SK-N-SH (cell line): ENCODE results near the gene OPN1LW. TPM values are rescaled to one million over a fixed set of nuclear protein-coding genes. Genes with fewer than 3 reads are reported as not detected.

Experiments
- CTCF ChIA-PET: fragments of 300-600, 350-600 bp; formaldehyde crosslinking; extraction: SDS; loops from one replicate; lab custom pipeline; 2021; lab: Yijun Ruan, JAX
- POLR2A ChIA-PET: fragments of 350-600 bp; sonication (Branson Sonifier 250); formaldehyde crosslinking; extraction: SDS; loops from one replicate; lab custom pipeline; 2020; ENCODE audit warnings: antibody characterized with exemption, inconsistent platforms; lab: Yijun Ruan, JAX
- DNase-seq: peaks from one replicate; pipeline ENCODE4 v3.0.0; 2012
- H2AFZ ChIP-seq: fragments of 200-600 bp; sonication (generic); 2 replicates; pipeline ENCODE4 v1.8.1; 2016; ENCODE audit warnings: antibody characterized with exemption, mild to moderate bottlenecking, low read depth
- H3F3A ChIP-seq: fragments of 200-600 bp; sonication (generic); replicated peaks from 2 replicates; pipeline ENCODE3; 2016; ENCODE audit warnings: antibody characterized with exemption, mild to moderate bottlenecking; ENCODE audit not compliant: insufficient read depth
- H3K27ac ChIP-seq, 2 experiments: fragments of 200-500 bp in 1 of 2; fragments of 200-600 bp in 1 of 2; sonication (Bioruptor generic) in 1 of 2; sonication (generic), shearing (Covaris generic) in 1 of 2; 2 replicates each; pipeline versions ENCODE4 v1.5.1 to v1.6.1; 2014 to 2016; ENCODE audit warnings: low read depth in 2 of 2, inconsistent platforms in 1 of 2, low read length in 1 of 2, mild to moderate bottlenecking in 1 of 2, mixed read lengths in 1 of 2
- H3K27me3 ChIP-seq: fragments of 200-600 bp; sonication (generic), shearing (Covaris generic); 2 replicates; pipeline ENCODE4 v1.6.1; 2016; ENCODE audit warnings: mixed run types; ENCODE audit not compliant: insufficient read depth
- H3K36me3 ChIP-seq, 2 experiments: fragments of 200-500 bp in 1 of 2; fragments of 200-600 bp in 1 of 2; sonication (Bioruptor generic) in 1 of 2; sonication (generic) in 1 of 2; replicated peaks in 1 of 2; 2 replicates each; pipeline versions ENCODE3 to v1.5.1; 2014 to 2016; ENCODE audit warnings: low read length in 1 of 2, mild to moderate bottlenecking in 1 of 2; ENCODE audit not compliant: insufficient read depth in 2 of 2, control insufficient read depth in 1 of 2
- H3K4me1 ChIP-seq, 2 experiments: fragments of 200-500 bp in 1 of 2; fragments of 200-600 bp in 1 of 2; sonication (Bioruptor generic) in 1 of 2; sonication (generic), shearing (Covaris generic) in 1 of 2; 2 replicates each; pipeline versions ENCODE4 v1.5.1 to v1.6.1; 2014 to 2016; ENCODE audit warnings: low read depth in 1 of 2, low read length in 1 of 2, mixed run types in 1 of 2; ENCODE audit not compliant: insufficient read depth in 2 of 2, control insufficient read depth in 1 of 2
- H3K4me2 ChIP-seq: fragments of 200-600 bp; sonication (generic), shearing (Covaris generic); 2 replicates; pipeline ENCODE4 v1.6.1; 2017; ENCODE audit warnings: mixed run types
- H3K4me3 ChIP-seq, 2 experiments: fragments of 200-500 bp in 1 of 2; fragments of 200-600 bp in 1 of 2; sonication (Bioruptor generic) in 1 of 2; sonication (generic), shearing (Covaris generic) in 1 of 2; 2 replicates each; pipeline versions ENCODE4 v1.5.1 to v1.8.1; 2014 to 2016; ENCODE audit warnings: low read depth in 2 of 2, inconsistent platforms in 1 of 2, low read length in 1 of 2, mild to moderate bottlenecking in 1 of 2, mixed read lengths in 1 of 2, moderate library complexity in 1 of 2
- H3K79me2 ChIP-seq: fragments of 200-600 bp; sonication (generic); 2 replicates; pipeline ENCODE4 v1.8.1; 2017; ENCODE audit warnings: mild to moderate bottlenecking; ENCODE audit not compliant: insufficient read depth
- H3K9ac ChIP-seq: fragments of 200-600 bp; sonication (generic); 2 replicates; pipeline ENCODE4 v1.6.1; 2017; ENCODE audit warnings: mixed run types
- H3K9me2 ChIP-seq: fragments of 200-600 bp; sonication (generic); 2 replicates; pipeline ENCODE4 v1.6.1; 2017; ENCODE audit warnings: mixed run types
- H3K9me3 ChIP-seq: fragments of 200-600 bp; sonication (generic); 2 replicates; pipeline ENCODE4 v1.6.1; 2017; ENCODE audit warnings: mixed run types, mild to moderate bottlenecking, moderate library complexity
- H4K20me1 ChIP-seq: fragments of 200-600 bp; sonication (generic); 2 replicates; pipeline ENCODE4 v1.6.1; 2017; ENCODE audit warnings: mild to moderate bottlenecking, mixed run types; ENCODE audit not compliant: insufficient read depth
- CTCF ChIP-seq: fragments of 200-600 bp; sonication (generic); IDR thresholded peaks from 2 replicates; pipeline ENCODE4 v1.6.1; 2017; ENCODE audit warnings: antibody characterized with exemption, mild to moderate bottlenecking, moderate library complexity
- ELF1 ChIP-seq: IDR thresholded peaks from 2 replicates; pipeline ENCODE4 v1.4.0; 2012
- EZH2phosphoT487 ChIP-seq: fragments of 200-600 bp; sonication (generic); IDR thresholded peaks from 2 replicates; pipeline ENCODE4 v1.6.1; 2017; ENCODE audit warnings: low read depth, mixed run types, mild to moderate bottlenecking, antibody characterized with exemption, moderate library complexity, borderline replicate concordance
- FOXJ3 ChIP-seq: sonication (generic); formaldehyde crosslinking; IDR thresholded peaks from 2 replicates; pipeline ENCODE4 v1.5.1; 2020; ENCODE audit warnings: mild to moderate bottlenecking, missing genetic modification reagents
- MAX ChIP-seq: IDR thresholded peaks from 2 replicates; pipeline ENCODE4 v1.4.0; 2012; ENCODE audit warnings: low read depth
- MXI1 ChIP-seq: IDR thresholded peaks from 2 replicates; pipeline ENCODE4 v1.6.1; 2012; ENCODE audit warnings: mild to moderate bottlenecking, low read depth, low read length, improper control_type of control experiment
- NRF1 ChIP-seq: IDR thresholded peaks from 2 replicates; pipeline ENCODE4 v1.6.1; 2012; ENCODE audit warnings: low read depth, mild to moderate bottlenecking, low read length
- POLR2AphosphoS5 ChIP-seq: IDR thresholded peaks from 2 replicates; pipeline ENCODE4 v1.6.1; 2012; ENCODE audit warnings: low read depth, low read length
- RCOR1 ChIP-seq: fragments of 150-350 bp; IDR thresholded peaks from 2 replicates; pipeline ENCODE4 v1.6.1; 2017; ENCODE audit warnings: antibody characterized with exemption, low read length
- SIN3A ChIP-seq: IDR thresholded peaks from 2 replicates; pipeline ENCODE4 v1.6.1; 2012; ENCODE audit warnings: low read depth, mild to moderate bottlenecking, low read length, moderate library complexity, borderline replicate concordance
- TAF1 ChIP-seq: IDR thresholded peaks from 2 replicates; pipeline ENCODE4 v1.6.1; 2012; ENCODE audit warnings: low read depth, mild to moderate bottlenecking, low read length, moderate library complexity, borderline replicate concordance
- TCF12 ChIP-seq: IDR thresholded peaks from 2 replicates; pipeline ENCODE4 v1.4.0; 2012
- TEAD4 ChIP-seq: IDR thresholded peaks from 2 replicates; pipeline ENCODE4 v1.4.0; 2012; ENCODE audit warnings: mild to moderate bottlenecking, borderline replicate concordance; ENCODE audit not compliant: insufficient read depth
- YY1 ChIP-seq: IDR thresholded peaks from 2 replicates; pipeline ENCODE4 v1.4.0; 2012; ENCODE audit warnings: low read depth, mild to moderate bottlenecking
- WGBS: methylation state at CpG from one replicate; pipeline ENCODE4 v1.1.6; 2017; ENCODE audit warnings: low lambda C conversion rate; 5-methylcytosine and 5-hydroxymethylcytosine counted together
- polyA plus RNA-seq, 3 experiments: library from polyadenylated mRNA; depleted of rRNA; stranded (reverse); fragments of >200 nt; gene quantifications; 2 replicates each; pipeline ENCODE4 v1.2.3, GENCODE V29; 2012
- TF ChIP-seq, protein P1 (sequence below): IDR thresholded peaks from 2 replicates; pipeline ENCODE4; 2012
- TF ChIP-seq, protein P2 (sequence below): IDR thresholded peaks from 2 replicates; pipeline ENCODE4 v1.4.0; 2012; ENCODE audit warnings: low read depth, borderline replicate concordance
- TF ChIP-seq, protein P3 (sequence below): IDR thresholded peaks from 2 replicates; pipeline ENCODE4 v1.6.1; 2012; ENCODE audit warnings: mild to moderate bottlenecking, low read depth, low read length, moderate library complexity
- TF ChIP-seq, protein P4 (sequence below): IDR thresholded peaks from 2 replicates; pipeline ENCODE4 v1.4.0; 2012; ENCODE audit warnings: low read depth, borderline replicate concordance

The OPN1LW gene
- polyA plus RNA-seq, 1 of the 3 experiments (the other 2 are of a cell fraction) = not detected

DNA sequence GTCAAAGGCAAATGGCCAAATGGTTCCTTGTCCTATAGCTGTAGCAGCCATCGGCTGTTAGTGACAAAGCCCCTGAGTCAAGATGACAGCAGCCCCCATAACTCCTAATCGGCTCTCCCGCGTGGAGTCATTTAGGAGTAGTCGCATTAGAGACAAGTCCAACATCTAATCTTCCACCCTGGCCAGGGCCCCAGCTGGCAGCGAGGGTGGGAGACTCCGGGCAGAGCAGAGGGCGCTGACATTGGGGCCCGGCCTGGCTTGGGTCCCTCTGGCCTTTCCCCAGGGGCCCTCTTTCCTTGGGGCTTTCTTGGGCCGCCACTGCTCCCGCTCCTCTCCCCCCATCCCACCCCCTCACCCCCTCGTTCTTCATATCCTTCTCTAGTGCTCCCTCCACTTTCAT lies 3.8 kb upstream of the OPN1LW start:
- WGBS = 24% methylated on average over 12 of the region's 12 CpGs

More for the DNA sequence above, 3.8 kb upstream of the OPN1LW start:
- Histone ChIP-seq H3K27ac (no peak overlapping the region), H3K4me1 (no peaks in the 10 kb centered on the region), H3K79me2 (no peaks in the 10 kb centered on the region), H3K27me3 (peaks cover 41% of the 10 kb centered on the region; the same call in 1 of the 2 replicates), H4K20me1 (no peaks in the 10 kb centered on the region), H3K36me3 (no peaks in the 10 kb centered on the region), H3K4me3 (no peak overlapping the region), H3F3A (no peaks in the 10 kb centered on the region), H2AFZ (no peak overlapping the region), H3K9me3 (no peaks in the 10 kb centered on the region), H3K4me2 (no peak overlapping the region), H3K9ac (no peak overlapping the region), H3K9me2 (no peaks in the 10 kb centered on the region)
- no peak for TF ChIP-seq POLR2AphosphoS5
- TF ChIP-seq MXI1 = no peak
- TF ChIP-seq ELF1 = no peak
- TF ChIP-seq, protein P1, sequence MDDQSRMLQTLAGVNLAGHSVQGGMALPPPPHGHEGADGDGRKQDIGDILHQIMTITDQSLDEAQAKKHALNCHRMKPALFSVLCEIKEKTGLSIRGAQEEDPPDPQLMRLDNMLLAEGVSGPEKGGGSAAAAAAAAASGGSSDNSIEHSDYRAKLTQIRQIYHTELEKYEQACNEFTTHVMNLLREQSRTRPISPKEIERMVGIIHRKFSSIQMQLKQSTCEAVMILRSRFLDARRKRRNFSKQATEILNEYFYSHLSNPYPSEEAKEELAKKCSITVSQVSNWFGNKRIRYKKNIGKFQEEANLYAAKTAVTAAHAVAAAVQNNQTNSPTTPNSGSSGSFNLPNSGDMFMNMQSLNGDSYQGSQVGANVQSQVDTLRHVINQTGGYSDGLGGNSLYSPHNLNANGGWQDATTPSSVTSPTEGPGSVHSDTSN = no peak
- TF ChIP-seq EZH2phosphoT487 = no peak
- TF ChIP-seq, protein P2, sequence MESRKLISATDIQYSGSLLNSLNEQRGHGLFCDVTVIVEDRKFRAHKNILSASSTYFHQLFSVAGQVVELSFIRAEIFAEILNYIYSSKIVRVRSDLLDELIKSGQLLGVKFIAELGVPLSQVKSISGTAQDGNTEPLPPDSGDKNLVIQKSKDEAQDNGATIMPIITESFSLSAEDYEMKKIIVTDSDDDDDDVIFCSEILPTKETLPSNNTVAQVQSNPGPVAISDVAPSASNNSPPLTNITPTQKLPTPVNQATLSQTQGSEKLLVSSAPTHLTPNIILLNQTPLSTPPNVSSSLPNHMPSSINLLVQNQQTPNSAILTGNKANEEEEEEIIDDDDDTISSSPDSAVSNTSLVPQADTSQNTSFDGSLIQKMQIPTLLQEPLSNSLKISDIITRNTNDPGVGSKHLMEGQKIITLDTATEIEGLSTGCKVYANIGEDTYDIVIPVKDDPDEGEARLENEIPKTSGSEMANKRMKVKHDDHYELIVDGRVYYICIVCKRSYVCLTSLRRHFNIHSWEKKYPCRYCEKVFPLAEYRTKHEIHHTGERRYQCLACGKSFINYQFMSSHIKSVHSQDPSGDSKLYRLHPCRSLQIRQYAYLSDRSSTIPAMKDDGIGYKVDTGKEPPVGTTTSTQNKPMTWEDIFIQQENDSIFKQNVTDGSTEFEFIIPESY = no peak
- TF ChIP-seq TEAD4 = no peak
- no peak for TF ChIP-seq TAF1
- TF ChIP-seq RCOR1 = no peak
- TF ChIP-seq, protein P3, sequence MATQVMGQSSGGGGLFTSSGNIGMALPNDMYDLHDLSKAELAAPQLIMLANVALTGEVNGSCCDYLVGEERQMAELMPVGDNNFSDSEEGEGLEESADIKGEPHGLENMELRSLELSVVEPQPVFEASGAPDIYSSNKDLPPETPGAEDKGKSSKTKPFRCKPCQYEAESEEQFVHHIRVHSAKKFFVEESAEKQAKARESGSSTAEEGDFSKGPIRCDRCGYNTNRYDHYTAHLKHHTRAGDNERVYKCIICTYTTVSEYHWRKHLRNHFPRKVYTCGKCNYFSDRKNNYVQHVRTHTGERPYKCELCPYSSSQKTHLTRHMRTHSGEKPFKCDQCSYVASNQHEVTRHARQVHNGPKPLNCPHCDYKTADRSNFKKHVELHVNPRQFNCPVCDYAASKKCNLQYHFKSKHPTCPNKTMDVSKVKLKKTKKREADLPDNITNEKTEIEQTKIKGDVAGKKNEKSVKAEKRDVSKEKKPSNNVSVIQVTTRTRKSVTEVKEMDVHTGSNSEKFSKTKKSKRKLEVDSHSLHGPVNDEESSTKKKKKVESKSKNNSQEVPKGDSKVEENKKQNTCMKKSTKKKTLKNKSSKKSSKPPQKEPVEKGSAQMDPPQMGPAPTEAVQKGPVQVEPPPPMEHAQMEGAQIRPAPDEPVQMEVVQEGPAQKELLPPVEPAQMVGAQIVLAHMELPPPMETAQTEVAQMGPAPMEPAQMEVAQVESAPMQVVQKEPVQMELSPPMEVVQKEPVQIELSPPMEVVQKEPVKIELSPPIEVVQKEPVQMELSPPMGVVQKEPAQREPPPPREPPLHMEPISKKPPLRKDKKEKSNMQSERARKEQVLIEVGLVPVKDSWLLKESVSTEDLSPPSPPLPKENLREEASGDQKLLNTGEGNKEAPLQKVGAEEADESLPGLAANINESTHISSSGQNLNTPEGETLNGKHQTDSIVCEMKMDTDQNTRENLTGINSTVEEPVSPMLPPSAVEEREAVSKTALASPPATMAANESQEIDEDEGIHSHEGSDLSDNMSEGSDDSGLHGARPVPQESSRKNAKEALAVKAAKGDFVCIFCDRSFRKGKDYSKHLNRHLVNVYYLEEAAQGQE = no peak
- TF ChIP-seq CTCF = no peak
- no peak for TF ChIP-seq TCF12
- no peak for TF ChIP-seq MAX
- no peak for TF ChIP-seq NRF1
- TF ChIP-seq, protein P4, sequence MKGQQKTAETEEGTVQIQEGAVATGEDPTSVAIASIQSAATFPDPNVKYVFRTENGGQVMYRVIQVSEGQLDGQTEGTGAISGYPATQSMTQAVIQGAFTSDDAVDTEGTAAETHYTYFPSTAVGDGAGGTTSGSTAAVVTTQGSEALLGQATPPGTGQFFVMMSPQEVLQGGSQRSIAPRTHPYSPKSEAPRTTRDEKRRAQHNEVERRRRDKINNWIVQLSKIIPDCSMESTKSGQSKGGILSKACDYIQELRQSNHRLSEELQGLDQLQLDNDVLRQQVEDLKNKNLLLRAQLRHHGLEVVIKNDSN = no peak
- TF ChIP-seq YY1 = no peak
- no peak for TF ChIP-seq SIN3A
- no peak for TF ChIP-seq FOXJ3 (CRISPR knock-in tag)
- CTCF ChIA-PET = interaction anchor here (1.1 kb wide), 1 partner anchor 127 kb away, joined by 3 read pairs; no protein-coding TSS in a partner anchor
- POLR2A ChIA-PET = no interaction called here
- no peak for DNase-seq
